Epithelial cell of esophagus (primary cell): ENCODE data around the gene TDP1.

Experiments used
- DNase-seq: peaks from one replicate; pipeline ENCODE4 v3.0.0; 2010; ENCODE audit warnings: low read depth
- H3K4me3 ChIP-seq: 2 replicates; pipeline ENCODE4 v1.5.1; 2011; ENCODE audit warnings: mild to moderate bottlenecking, low read length, control low read depth
- CTCF ChIP-seq: IDR thresholded peaks from 2 replicates; pipeline ENCODE4 v1.5.1; 2011; ENCODE audit warnings: low read depth, mild to moderate bottlenecking, low read length, control low read depth, inconsistent platforms; ENCODE audit not compliant: insufficient read depth; ENCODE audit errors: missing control alignments

TDP1 gene

DNA sequence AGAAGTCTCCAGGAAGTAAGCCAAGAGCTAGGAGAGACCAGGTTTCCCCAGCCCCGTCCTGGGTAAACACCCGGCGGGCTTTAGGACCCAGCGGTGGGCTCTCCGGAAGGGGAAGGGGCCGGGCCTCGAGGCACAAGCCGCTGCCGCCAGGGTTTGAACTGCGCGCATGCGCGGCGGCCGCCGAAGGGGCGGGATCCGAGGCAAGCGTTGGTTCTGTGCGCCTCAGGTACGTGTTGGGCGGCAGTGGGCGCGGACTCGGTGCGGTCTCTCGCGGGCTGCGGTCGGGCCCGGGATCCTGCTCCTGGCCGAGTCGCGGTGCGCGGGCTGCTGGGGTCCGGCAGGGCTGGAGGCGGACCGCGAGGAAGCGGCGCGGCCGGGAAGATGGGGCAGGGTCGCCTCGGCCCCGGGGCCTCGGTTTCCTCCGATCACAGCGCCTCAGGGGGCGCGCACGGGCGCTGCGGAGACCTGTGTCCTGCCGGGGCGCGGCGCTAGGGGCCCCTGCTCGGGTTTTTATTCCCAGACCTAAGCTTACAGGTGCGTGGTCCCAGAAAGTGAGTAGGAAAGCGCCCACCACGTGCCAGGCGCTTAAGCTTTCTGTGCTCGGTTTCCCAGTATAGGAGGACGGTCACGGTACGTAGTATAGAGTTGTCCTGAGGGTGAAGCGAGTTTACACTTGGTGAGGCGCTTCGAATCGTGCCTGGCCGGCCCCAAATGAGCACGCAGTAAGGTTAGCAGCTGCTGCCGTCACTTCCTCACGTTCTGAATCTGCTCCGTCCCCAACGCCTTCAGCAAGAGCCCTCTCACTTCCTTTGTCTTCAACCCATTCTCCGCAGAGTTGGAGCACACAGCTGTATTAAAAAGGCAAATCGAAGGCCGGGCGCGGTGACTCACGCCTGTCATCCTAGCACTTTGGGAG, at the start of gene TDP1:
TSS of gene TDP1 (plus strand) at position 183 of the 916 bp plus-strand sequence. CDS start 7,188 bp downstream, outside the sequence.
- peak within 1 kb of the TSS; percentile 89 for H3K4me3 ChIP-seq
- peak; percentile 98 for DNase-seq
- no peak for TF ChIP-seq CTCF

- DNase-seq, result no peak
- H3K4me3 ChIP-seq, result no peak overlapping the region
- no peak for TF ChIP-seq CTCF
These were observed 49.7 kb upstream of the TDP1 start for GRCh38 chr14:89906000-89906399.

GRCh38 chr14:89907655-89908054, 48.1 kb upstream of the TDP1 start:
- no peak overlapping the region for H3K4me3 ChIP-seq
- DNase-seq, result no peak

GRCh38 chr14:89908712-89909450, 46.8 kb upstream of the TDP1 start:
- no peak overlapping the region for H3K4me3 ChIP-seq
- no peak for TF ChIP-seq CTCF
- peak; percentile 26 for DNase-seq

More at GRCh38 chr14:89907655-89908054, 48.1 kb upstream of the TDP1 start:
- TF ChIP-seq CTCF, result no peak

DNA sequence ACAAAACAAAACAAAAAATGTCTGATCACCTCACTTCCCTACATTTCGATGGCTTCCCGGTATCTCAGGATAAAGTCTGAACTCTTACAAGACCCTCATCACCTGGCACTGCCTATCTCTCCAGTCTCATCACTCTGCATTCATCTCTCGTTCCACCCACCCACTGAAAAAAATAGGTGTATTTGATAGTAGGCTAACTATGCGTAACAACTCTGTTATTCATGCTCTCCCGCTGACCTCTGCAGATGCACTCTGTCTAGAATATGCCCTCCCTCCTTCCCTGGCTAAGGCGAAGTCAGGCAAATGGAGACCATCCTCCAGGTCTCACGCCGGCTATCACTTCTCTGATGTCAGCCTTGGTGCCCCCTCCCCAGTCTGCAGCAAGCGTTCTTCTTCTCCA, 46.1 kb upstream of the TDP1 start:
- TF ChIP-seq CTCF, result no peak
- no peak for DNase-seq
- no peak overlapping the region for H3K4me3 ChIP-seq

DNA sequence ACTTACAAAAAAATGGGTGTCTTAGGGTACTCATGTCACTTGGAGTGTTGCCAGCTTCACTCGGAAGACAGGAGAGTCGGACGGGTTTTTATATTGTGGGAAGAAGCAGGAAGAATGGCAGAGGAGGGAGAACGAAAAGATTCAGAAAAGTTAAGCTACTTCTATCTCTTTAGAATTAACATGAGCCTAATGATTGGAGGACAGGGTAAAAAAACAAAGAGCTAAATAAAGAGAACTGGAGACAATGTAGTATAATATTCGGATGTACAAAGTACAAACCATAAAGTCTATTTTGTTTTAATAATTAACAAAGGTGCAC, 45.1 kb upstream of the TDP1 start:
- TF ChIP-seq CTCF, result no peak
- DNase-seq, result peak; percentile 41
- no peak overlapping the region for H3K4me3 ChIP-seq
